ENCODE data around the gene KRT15.
A peak's percentile ranks its signal among the peaks of the same experiment; 100 is the strongest.

Gene KRT15

DNA sequence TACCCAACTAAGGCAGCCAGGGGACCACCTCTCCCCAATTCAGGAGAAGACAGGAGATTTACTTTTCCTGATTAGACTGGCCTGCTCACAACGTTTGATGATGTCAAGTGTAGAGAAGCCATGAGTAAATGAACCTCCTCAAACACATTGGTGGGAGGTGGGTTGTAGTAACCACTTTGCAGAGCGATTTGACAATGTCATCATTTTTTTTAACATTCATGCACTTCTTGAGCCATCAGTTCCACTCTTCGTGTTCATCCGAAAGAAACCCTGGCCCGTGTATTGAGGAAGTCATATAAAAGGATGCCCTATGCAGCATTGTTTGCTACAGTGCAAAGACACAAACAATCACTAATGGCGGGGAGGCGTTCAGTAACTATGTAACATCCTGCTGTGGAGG is 14.9 kb upstream of the KRT15 start:
- DNase-seq (ENCODE audit: low read depth) = no peak
- TF ChIP-seq, protein P1, sequence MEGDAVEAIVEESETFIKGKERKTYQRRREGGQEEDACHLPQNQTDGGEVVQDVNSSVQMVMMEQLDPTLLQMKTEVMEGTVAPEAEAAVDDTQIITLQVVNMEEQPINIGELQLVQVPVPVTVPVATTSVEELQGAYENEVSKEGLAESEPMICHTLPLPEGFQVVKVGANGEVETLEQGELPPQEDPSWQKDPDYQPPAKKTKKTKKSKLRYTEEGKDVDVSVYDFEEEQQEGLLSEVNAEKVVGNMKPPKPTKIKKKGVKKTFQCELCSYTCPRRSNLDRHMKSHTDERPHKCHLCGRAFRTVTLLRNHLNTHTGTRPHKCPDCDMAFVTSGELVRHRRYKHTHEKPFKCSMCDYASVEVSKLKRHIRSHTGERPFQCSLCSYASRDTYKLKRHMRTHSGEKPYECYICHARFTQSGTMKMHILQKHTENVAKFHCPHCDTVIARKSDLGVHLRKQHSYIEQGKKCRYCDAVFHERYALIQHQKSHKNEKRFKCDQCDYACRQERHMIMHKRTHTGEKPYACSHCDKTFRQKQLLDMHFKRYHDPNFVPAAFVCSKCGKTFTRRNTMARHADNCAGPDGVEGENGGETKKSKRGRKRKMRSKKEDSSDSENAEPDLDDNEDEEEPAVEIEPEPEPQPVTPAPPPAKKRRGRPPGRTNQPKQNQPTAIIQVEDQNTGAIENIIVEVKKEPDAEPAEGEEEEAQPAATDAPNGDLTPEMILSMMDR (conservative IDR thresholded peaks at IDR 0.05; ENCODE audit: low read depth, low read length) = no peak
- H3K4me3 ChIP-seq (ENCODE audit: low read depth, low read length) = no peak overlapping the region

DNA sequence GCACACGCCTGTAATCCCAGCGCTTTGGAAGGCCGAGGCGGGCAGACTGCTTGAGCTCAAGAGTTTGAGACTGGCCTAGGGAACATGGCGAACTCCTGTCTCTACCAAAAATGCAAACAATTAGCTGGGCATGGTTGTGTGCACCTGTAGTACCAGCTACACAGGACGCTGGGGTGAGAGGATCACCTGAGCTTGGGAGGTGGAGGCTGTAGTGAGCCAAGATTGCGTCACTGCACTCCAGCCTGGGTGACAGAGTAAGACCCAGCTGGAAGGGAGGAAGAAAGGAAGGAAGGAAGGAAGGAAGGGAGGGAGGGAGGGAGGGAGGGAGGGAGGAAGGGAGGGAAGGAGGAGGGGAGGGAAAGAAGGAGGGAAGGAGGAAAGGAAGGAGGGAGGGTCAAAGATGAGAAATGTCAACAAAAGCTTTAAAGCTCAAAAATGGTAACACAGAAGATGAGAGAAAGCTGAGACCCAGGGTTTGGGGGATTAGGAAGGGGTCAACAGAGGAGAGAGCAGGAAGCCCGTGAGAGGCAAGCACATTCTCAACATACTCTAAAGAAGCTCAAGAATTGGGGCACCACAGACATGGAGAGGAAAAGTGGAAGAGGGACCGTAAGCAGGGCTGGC is 14.4 kb upstream of the KRT15 start:
- H3K4me3 ChIP-seq (ENCODE audit: low read depth, low read length) = no peak overlapping the region
- TF ChIP-seq, protein P1 (conservative IDR thresholded peaks at IDR 0.05; ENCODE audit: low read depth, low read length) = no peak
- DNase-seq (ENCODE audit: low read depth) = no peak

GRCh38 chr17:41531993-41532392 is 13.3 kb upstream of the KRT15 start:
- no peak for DNase-seq (ENCODE audit: low read depth)
- no peak overlapping the region for H3K4me3 ChIP-seq (ENCODE audit: low read depth, low read length)
- TF ChIP-seq, protein P1 (conservative IDR thresholded peaks at IDR 0.05; ENCODE audit: low read depth, low read length) = no peak

DNA sequence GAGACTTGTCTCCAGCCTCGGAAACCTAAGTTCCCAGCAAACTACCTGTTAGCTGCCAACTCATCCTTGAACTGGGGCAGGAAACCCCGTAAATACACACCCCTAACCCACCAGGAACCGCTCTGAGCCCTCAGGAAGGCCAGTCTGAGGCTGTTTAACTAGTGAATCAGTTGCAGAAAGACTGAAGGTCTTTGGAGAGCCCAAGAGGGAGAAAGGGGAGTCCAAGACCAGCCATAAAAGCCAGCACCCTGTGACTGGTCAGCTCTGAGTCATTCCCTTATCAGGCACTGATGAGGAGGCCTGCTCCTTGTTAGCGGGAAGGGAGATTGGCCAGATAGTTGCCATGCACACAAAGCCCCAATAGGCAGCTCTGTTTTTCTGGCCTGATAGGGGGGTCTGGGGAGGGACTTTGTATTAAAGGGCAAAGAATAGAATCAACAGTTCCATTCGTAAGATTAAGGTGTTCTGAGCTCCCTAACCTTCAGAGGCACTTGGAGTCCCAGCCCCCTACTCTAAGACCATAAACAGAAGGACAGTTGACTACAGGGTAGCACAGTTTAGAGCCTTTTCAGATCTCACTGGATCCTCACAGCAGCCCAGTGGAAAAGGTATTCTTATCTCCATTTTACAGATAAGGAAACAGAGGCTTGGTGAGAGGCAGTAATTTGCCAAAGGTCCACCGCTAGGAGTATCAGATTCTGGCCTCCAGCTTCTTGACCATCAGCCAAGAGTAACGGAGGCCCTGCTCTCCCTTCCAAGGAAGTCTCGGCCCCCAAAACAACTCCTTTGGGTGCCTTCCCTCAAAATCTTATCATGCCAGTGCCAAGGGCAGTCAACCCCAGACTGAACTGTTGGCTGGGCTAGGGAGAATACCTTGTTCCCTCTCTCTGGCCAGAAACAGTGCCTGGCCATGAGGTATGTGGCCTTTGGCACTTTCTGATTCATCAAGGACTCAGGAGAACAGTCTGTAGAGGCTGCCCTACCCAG is 11.7 kb upstream of the KRT15 start:
- no peak overlapping the region for H3K4me3 ChIP-seq (ENCODE audit: low read depth, low read length)
- TF ChIP-seq, protein P1 (conservative IDR thresholded peaks at IDR 0.05; ENCODE audit: low read depth, low read length) = no peak
- DNase-seq (ENCODE audit: low read depth) = peak; percentile 89

DNA sequence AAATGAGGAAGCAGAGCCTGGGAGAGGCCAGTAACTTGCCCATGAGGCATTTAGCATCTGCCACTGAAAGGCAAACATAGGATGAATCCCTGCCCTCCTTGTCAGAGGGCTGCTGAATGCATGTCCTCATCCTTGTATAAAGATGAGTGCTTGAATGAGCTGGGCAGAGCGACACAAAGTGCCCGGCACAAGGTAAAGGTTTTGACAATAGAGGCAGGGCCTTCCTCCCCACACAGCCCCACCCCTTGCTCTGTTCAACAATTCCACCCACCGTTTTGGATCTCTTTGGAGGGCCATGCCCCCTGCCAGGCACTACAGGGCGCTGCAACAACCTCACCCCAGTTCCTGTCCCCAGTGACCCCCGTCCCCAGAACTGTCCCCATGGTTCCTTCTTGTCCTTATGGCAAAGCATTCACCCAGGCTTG is 10.8 kb upstream of the KRT15 start:
- no peak overlapping the region for H3K4me3 ChIP-seq (ENCODE audit: low read depth, low read length)
- TF ChIP-seq, protein P1 (conservative IDR thresholded peaks at IDR 0.05; ENCODE audit: low read depth, low read length) = no peak
- DNase-seq (ENCODE audit: low read depth) = no peak

DNA sequence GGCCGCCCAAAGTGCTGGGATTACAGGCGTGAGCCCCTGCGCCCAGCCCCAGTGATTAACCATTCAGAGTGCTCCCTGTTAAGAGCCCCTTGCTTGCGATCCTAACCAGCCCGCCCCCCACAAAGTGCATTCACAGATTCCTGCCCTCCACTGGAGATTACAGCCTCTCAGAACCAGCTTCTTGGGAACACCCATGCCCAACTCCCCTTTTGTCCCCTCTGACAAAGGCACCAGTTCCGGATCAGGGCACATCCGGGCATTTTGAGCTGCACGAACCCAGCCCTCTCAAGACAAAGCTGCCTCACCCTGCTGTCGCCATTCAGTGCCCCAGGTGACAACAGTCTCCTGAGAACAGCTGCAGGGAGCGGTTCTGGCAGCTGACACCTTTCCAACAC is 10.3 kb upstream of the KRT15 start:
- TF ChIP-seq, protein P1 (conservative IDR thresholded peaks at IDR 0.05; ENCODE audit: low read depth, low read length) = no peak
- H3K4me3 ChIP-seq (ENCODE audit: low read depth, low read length) = no peak overlapping the region

More for the DNA sequence above, 10.3 kb upstream of the KRT15 start:
- DNase-seq (ENCODE audit: low read depth) = no peak

All from choroid plexus epithelial cell (primary cell).